WERI-Rb-1 (cell line): ENCODE measurements around the gene ERO1A.

Experiments used
- DNase-seq: peaks from one replicate; pipeline ENCODE4 v3.0.0-alpha.2; 2020
- H3K27ac ChIP-seq: fragments of 250-450 bp; sonication (Bioruptor Pico); 2 replicates; pipeline ENCODE4 v1.5.1; 2020; ENCODE audit warnings: mild to moderate bottlenecking, moderate library complexity
- H3K27me3 ChIP-seq: fragments of 250-450 bp; sonication (Bioruptor Pico); 2 replicates; pipeline ENCODE4 v1.5.1; 2021; ENCODE audit warnings: mild to moderate bottlenecking, low read depth, moderate library complexity; ENCODE audit not compliant: insufficient read depth, severe bottlenecking
- H3K36me3 ChIP-seq: fragments of 250-450 bp; sonication (Bioruptor Pico); 2 replicates; pipeline ENCODE4 v1.5.1; 2020; ENCODE audit warnings: mild to moderate bottlenecking, moderate library complexity
- H3K4me3 ChIP-seq: 2 replicates; pipeline ENCODE4 v1.5.1; 2011; ENCODE audit warnings: low read depth, mild to moderate bottlenecking, control low read depth, low read length
- H3K9me3 ChIP-seq: fragments of 250-450 bp; sonication (Bioruptor Pico); 2 replicates; pipeline ENCODE4 v1.5.1; 2021; ENCODE audit warnings: mild to moderate bottlenecking, moderate library complexity; ENCODE audit not compliant: severe bottlenecking
- CTCF ChIP-seq: IDR thresholded peaks from 2 replicates; pipeline ENCODE4 v1.5.1; 2011; ENCODE audit warnings: low read depth, mild to moderate bottlenecking, control low read depth, inconsistent platforms, low read length

Gene ERO1A

GRCh38 chr14:52723514-52724359 lies 28.4 kb upstream of the ERO1A start:
- Histone ChIP-seq H3K36me3 (peaks cover 86% of the 10 kb centered on the region), H3K27ac (no peak overlapping the region), H3K4me3 (no peak overlapping the region), H3K27me3 (no peaks in the 10 kb centered on the region), H3K9me3 (no peaks in the 10 kb centered on the region)
- DNase-seq, result no peak
- no peak for TF ChIP-seq CTCF

GRCh38 chr14:52716155-52716554 lies 20.8 kb upstream of the ERO1A start:
- H3K27me3 ChIP-seq, result no peaks in the 10 kb centered on the region
- H3K9me3 ChIP-seq, result no peaks in the 10 kb centered on the region
- peaks cover 92% of the 10 kb centered on the region for H3K36me3 ChIP-seq
- no peak overlapping the region for H3K4me3 ChIP-seq
- no peak for DNase-seq
- no peak for TF ChIP-seq CTCF
- no peak overlapping the region for H3K27ac ChIP-seq

- no peaks in the 10 kb centered on the region for H3K27me3 ChIP-seq
- no peak overlapping the region for H3K27ac ChIP-seq
- TF ChIP-seq CTCF, result no peak
- H3K36me3 ChIP-seq, result peaks cover 91% of the 10 kb centered on the region
- H3K4me3 ChIP-seq, result no peak overlapping the region
- no peak for DNase-seq
- no peaks in the 10 kb centered on the region for H3K9me3 ChIP-seq
Observed at GRCh38 chr14:52711666-52712065, 16.3 kb upstream of the ERO1A start.

DNA sequence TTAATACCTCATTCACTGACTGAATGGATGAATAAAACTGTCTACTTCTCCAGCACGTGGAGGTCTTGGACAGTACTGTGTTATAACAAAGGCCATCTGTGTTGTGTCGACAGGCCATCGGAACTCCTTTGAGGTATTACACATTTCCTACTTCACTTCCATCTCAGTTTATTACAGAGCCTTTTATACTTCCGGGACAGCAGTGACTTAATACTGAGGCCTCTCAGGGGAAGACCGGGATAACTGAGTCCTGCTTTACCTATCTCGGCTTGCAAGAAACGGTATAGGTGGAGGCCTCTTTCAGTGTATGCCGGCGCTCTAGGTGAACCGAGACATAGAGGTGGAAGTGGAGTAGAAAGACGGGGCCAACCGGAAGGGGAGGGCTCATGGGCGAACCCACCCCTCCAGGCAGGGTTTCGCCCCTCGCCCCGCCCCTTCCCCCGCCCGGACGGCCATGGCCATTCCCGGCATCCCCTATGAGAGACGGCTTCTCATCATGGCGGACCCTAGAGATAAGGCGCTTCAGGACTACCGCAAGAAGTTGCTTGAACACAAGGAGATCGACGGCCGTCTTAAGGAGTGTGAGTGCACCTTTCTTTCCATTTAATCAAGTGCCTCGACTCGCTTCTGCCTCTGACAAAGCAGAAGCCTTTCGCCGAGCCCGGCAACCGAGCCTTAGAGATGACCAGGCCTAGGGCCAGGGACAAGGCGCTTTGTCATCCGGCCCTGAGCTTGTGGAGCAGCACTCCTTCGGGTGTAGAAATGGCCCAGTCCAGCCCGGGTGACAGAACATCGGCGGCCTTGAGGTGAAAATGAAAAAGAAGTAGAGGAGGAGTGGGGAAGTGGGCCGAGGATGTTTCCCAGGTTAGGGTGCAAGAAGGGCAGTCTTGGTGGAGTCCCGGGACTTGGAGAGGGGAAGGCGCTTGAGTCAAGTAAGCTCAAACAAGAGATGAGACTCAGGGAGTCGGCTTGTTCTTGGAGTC lies 11.7 kb upstream of the ERO1A start, which contains the start of gene PSMC6:
PSMC6 (plus strand) TSS at position 477 of the 983 bp plus-strand sequence; CDS start at position 497, 20 bp downstream.
- peak; percentile 95 for DNase-seq
- no peak for TF ChIP-seq CTCF
- peak within 1 kb of the TSS; percentile 96 for H3K27ac ChIP-seq
- H3K27me3 ChIP-seq, result no peaks in the 10 kb centered on the region
- H3K36me3 ChIP-seq, result peaks cover 47% of the 10 kb centered on the region
- H3K4me3 ChIP-seq, result peak within 1 kb of the TSS; percentile 94
- no peaks in the 10 kb centered on the region for H3K9me3 ChIP-seq

GRCh38 chr14:52706286-52706685 lies 10.9 kb upstream of the ERO1A start:
- Histone ChIP-seq H3K4me3 (peak overlapping the region; percentile 94), H3K27ac (peak overlapping the region; percentile 96), H3K27me3 (no peaks in the 10 kb centered on the region), H3K36me3 (peaks cover 39% of the 10 kb centered on the region), H3K9me3 (no peaks in the 10 kb centered on the region)
- no peak for TF ChIP-seq CTCF
- no peak for DNase-seq
